Ishikawa (cell line): ENCODE measurements around the gene PLAAT3.

ENCODE experiments used
- CEBPB ChIP-seq: IDR thresholded peaks from 2 replicates; pipeline ENCODE4 v1.6.1; 2012
- CREB1 ChIP-seq: IDR thresholded peaks from 2 replicates; pipeline ENCODE4 v1.6.1; 2012; ENCODE audit warnings: low read depth
- EGR1 ChIP-seq: IDR thresholded peaks from 2 replicates; pipeline ENCODE4 v1.6.1; 2012
- EP300 ChIP-seq: IDR thresholded peaks from 2 replicates; pipeline ENCODE4 v1.6.1; 2012; ENCODE audit warnings: borderline replicate concordance
- FOXM1 ChIP-seq: IDR thresholded peaks from 2 replicates; pipeline ENCODE4 v1.6.1; 2012; ENCODE audit warnings: low read depth, borderline replicate concordance
- NFIC ChIP-seq: IDR thresholded peaks from 2 replicates; pipeline ENCODE4 v1.6.1; 2012
- RAD21 ChIP-seq: IDR thresholded peaks from 2 replicates; pipeline ENCODE4 v1.6.1; 2012; ENCODE audit warnings: low read depth
- TAF1 ChIP-seq: IDR thresholded peaks from 2 replicates; pipeline ENCODE4 v1.6.1; 2012; ENCODE audit warnings: low read depth, mild to moderate bottlenecking
- TCF12 ChIP-seq: IDR thresholded peaks from 2 replicates; pipeline ENCODE4 v1.6.1; 2012; ENCODE audit warnings: low read depth
- TEAD4 ChIP-seq: IDR thresholded peaks from 2 replicates; pipeline ENCODE4 v1.6.1; 2012
- YY1 ChIP-seq: IDR thresholded peaks from 2 replicates; pipeline ENCODE4 v1.6.1; 2012; ENCODE audit warnings: low read depth
- ZBTB7A ChIP-seq: IDR thresholded peaks from 2 replicates; pipeline ENCODE4 v1.6.1; 2012; ENCODE audit warnings: low read depth
- TF ChIP-seq, protein P1 (sequence below): IDR thresholded peaks from 2 replicates; pipeline ENCODE4 v1.6.1; 2012
- TF ChIP-seq, protein P2 (sequence below): IDR thresholded peaks from 2 replicates; pipeline ENCODE4 v1.6.1; 2012
- TF ChIP-seq, protein P3 (sequence below): IDR thresholded peaks from 2 replicates; pipeline ENCODE4 v1.6.1; 2012; ENCODE audit warnings: low read depth, mild to moderate bottlenecking

Gene PLAAT3

DNA sequence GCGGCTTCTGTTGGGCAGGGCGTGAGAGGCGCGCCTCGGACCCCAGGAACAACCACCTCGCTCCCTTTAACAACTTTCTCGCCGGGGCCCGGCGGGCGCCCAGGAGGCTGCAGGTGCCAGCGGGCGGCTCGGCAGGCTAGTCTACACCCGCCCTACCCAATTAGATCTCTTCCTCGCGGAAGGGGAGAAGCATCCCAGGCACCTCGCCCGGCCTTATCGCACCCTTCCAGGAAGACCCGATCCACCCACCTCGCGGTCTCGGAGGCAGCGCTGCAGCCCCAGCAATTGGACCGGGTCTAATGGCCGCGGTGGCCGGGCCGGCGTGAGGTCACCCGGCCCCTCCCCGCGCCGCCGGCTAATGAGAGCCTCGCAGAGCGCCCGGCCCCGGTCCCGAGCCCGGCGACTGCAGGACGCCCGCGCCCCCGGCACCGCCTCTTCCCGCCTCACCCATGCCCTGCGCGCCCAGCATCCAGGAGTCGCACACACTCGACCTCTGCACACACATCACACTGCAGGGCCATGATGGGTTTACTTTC is at the start of gene PLAAT3:
Gene PLAAT3 (minus strand): TSS at position 298 of the 536 bp plus-strand sequence. CDS start 419 bp downstream, outside the sequence.
- TF ChIP-seq RAD21 = 0 out of 2 replicates have a peak, but pooled peaks have one; percentile 1
- no peak for TF ChIP-seq TAF1
- TF ChIP-seq YY1 = peak; percentile 47; the same call in 1 of the 2 replicates
- TF ChIP-seq, protein P1, sequence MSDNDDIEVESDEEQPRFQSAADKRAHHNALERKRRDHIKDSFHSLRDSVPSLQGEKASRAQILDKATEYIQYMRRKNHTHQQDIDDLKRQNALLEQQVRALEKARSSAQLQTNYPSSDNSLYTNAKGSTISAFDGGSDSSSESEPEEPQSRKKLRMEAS = no peak
- TF ChIP-seq ZBTB7A = peak; percentile 54; the same call in 1 of the 2 replicates
- no peak for TF ChIP-seq FOXM1
- TF ChIP-seq TEAD4 = no peak
- no peak for TF ChIP-seq TCF12
- TF ChIP-seq, protein P2, sequence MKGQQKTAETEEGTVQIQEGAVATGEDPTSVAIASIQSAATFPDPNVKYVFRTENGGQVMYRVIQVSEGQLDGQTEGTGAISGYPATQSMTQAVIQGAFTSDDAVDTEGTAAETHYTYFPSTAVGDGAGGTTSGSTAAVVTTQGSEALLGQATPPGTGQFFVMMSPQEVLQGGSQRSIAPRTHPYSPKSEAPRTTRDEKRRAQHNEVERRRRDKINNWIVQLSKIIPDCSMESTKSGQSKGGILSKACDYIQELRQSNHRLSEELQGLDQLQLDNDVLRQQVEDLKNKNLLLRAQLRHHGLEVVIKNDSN = no peak
- TF ChIP-seq, protein P3, sequence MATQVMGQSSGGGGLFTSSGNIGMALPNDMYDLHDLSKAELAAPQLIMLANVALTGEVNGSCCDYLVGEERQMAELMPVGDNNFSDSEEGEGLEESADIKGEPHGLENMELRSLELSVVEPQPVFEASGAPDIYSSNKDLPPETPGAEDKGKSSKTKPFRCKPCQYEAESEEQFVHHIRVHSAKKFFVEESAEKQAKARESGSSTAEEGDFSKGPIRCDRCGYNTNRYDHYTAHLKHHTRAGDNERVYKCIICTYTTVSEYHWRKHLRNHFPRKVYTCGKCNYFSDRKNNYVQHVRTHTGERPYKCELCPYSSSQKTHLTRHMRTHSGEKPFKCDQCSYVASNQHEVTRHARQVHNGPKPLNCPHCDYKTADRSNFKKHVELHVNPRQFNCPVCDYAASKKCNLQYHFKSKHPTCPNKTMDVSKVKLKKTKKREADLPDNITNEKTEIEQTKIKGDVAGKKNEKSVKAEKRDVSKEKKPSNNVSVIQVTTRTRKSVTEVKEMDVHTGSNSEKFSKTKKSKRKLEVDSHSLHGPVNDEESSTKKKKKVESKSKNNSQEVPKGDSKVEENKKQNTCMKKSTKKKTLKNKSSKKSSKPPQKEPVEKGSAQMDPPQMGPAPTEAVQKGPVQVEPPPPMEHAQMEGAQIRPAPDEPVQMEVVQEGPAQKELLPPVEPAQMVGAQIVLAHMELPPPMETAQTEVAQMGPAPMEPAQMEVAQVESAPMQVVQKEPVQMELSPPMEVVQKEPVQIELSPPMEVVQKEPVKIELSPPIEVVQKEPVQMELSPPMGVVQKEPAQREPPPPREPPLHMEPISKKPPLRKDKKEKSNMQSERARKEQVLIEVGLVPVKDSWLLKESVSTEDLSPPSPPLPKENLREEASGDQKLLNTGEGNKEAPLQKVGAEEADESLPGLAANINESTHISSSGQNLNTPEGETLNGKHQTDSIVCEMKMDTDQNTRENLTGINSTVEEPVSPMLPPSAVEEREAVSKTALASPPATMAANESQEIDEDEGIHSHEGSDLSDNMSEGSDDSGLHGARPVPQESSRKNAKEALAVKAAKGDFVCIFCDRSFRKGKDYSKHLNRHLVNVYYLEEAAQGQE = no peak

DNA sequence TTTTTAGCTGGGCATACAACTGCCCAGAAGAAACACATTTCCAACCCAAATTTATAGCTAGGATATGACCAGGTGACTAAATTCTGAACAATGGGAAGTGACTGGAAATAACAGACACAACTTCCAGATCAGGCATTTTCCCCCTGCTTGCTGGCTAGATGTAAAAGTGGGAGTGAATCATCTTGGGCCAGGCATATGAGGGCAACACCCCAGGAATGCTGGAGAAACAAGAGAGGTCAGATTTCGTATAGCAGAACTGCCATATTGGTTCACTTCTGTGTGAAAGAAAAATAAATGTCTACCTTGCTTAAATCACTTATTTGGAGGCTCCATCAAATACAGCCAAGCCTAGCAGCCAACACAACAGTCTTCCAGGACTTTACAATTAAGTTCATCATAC is 49.6 kb upstream of the PLAAT3 start:
- TF ChIP-seq TCF12 = no peak
- TF ChIP-seq, protein P1 = no peak
- TF ChIP-seq TEAD4 = 0 out of 2 replicates have a peak, but pooled peaks have one; percentile 17
- no peak for TF ChIP-seq FOXM1
- no peak for TF ChIP-seq TAF1
- TF ChIP-seq RAD21 = no peak

DNA sequence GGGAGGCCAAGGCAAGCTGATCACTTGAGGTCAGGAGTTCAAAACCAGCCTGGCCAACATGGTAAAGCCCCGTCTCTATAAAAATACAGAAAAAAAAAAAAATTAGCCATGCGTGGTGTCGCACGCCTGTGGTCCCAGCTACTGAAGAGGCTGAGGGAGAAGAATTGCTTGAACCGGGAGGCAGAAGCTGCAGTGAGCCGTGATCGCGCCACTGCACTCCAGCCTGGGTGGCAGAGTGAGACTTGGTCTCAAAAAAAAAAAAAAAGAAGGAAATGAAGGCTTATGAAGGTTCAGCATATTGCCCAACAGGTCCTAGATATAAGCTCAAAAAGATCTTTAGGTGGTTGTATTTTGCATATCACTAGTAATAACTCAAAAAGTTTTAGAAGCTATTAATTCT is 46.7 kb upstream of the PLAAT3 start:
- TF ChIP-seq FOXM1 (no peak), YY1 (no peak), RAD21 (no peak), EGR1 (no peak), TEAD4 (no peak), TAF1 (no peak), CREB1 (no peak), TCF12 (no peak), NFIC (no peak), EP300 (no peak), ZBTB7A (no peak), CEBPB (no peak)
- TF ChIP-seq, protein P1 = no peak
- TF ChIP-seq, protein P2 = no peak
- TF ChIP-seq, protein P3 = no peak

DNA sequence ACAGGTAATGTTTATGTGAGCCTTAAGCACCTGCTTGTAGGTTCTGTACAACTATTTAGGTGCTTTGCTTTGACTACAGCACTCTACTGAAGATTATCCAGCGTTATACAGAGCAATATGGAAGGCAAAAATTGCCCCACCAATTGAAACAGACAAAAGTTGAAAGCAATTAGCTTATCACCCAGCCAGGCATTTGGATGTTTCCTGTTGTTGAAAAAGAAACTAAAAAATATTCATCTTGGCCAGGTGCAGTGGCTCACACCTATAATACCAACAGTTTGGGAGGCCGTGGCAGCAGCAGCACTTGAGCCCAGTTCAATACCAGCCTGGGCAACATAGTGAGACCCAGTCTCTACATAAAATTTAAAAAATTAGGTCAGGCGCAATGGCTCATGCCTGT is 38.4 kb upstream of the PLAAT3 start:
- TF ChIP-seq EP300 = no peak
- TF ChIP-seq, protein P2 = no peak
- TF ChIP-seq, protein P3 = no peak
- TF ChIP-seq TAF1 = no peak
- TF ChIP-seq CREB1 = no peak
- no peak for TF ChIP-seq NFIC
- TF ChIP-seq RAD21 = no peak
- TF ChIP-seq EGR1 = no peak
- no peak for TF ChIP-seq TEAD4
- TF ChIP-seq CEBPB = no peak
- no peak for TF ChIP-seq YY1
